HG03457 (cell line): ENCODE measurements around the gene HAL.

Experiments used
- ATAC-seq: cut with Tn5 transposase; IDR thresholded peaks from one replicate; pipeline ENCODE4 v1.9.1; 2021; ENCODE audit warnings: moderate number of reproducible peaks; ENCODE audit not compliant: unreplicated experiment

Gene HAL

GRCh38 chr12:95943330-95943842, 52.8 kb downstream of the HAL start, which contains the start of gene AMDHD1:
AMDHD1 (plus strand) TSS chr12:95943331; CDS start chr12:95943399, 68 bp downstream.
- ATAC-seq: peak; percentile 47

GRCh38 chr12:95942524-95943329, 53.4 kb downstream of the HAL start, which contains the start of gene CCDC38:
CCDC38 (minus strand) TSS chr12:95942614; CDS start chr12:95936509, 6,105 bp downstream.
- peak; percentile 99 for ATAC-seq

GRCh38 chr12:95942101-95942523, 54.0 kb downstream of the HAL start:
- ATAC-seq: no peak

- ATAC-seq: no peak
Measured at GRCh38 chr12:95940514-95940913, 55.6 kb downstream of the HAL start.
